OCI-LY1 (cell line): Measurements from ENCODE around the gene DPP6.
A peak's percentile ranks its signal among the peaks of the same experiment; 100 is the strongest.
"Not testable (repeated sequence)": the region's sequence is repeated elsewhere in the genome, so short reads cannot be mapped to it uniquely, and the experiment has no call there.

Experiments used
- H2AFZ ChIP-seq: fragments of 200-600 bp; sonication (generic), shearing (Covaris generic); 2 replicates; pipeline ENCODE4 v1.6.0; 2014; ENCODE audit warnings: antibody characterized with exemption, mild to moderate bottlenecking, low read length
- H3F3A ChIP-seq: fragments of 200-600 bp; sonication (generic), shearing (Covaris generic); 2 replicates; pipeline ENCODE4 v1.6.0; 2014; ENCODE audit warnings: mild to moderate bottlenecking, antibody characterized with exemption, low read length, moderate library complexity; ENCODE audit not compliant: insufficient read depth
- H3K27ac ChIP-seq: fragments of 200-600 bp; sonication (generic); 2 replicates; pipeline ENCODE4 v1.5.1; 2014; ENCODE audit warnings: low read length, mixed run types, mild to moderate bottlenecking, low read depth; ENCODE audit not compliant: poor library complexity, severe bottlenecking
- H3K27me3 ChIP-seq: fragments of 200-600 bp; sonication (generic); 2 replicates; pipeline ENCODE4 v1.6.0; 2014; ENCODE audit warnings: antibody characterized with exemption, mild to moderate bottlenecking, low read length, moderate library complexity; ENCODE audit not compliant: insufficient read depth
- H3K36me3 ChIP-seq: fragments of 200-600 bp; sonication (generic); 2 replicates; pipeline ENCODE4 v1.6.1; 2014; ENCODE audit warnings: mild to moderate bottlenecking, antibody characterized with exemption, low read length, moderate library complexity, mixed read lengths; ENCODE audit not compliant: insufficient read depth
- H3K4me1 ChIP-seq: fragments of 200-600 bp; sonication (generic); 2 replicates; pipeline ENCODE4 v1.5.1; 2014; ENCODE audit warnings: mild to moderate bottlenecking, low read length, moderate library complexity; ENCODE audit not compliant: insufficient read depth, severe bottlenecking
- H3K4me2 ChIP-seq: fragments of 200-600 bp; sonication (generic), shearing (Covaris generic); 2 replicates; pipeline ENCODE4 v1.6.1; 2014; ENCODE audit warnings: low read length
- H3K4me3 ChIP-seq: fragments of 200-600 bp; sonication (generic); 2 replicates; pipeline ENCODE4 v1.5.1; 2014; ENCODE audit warnings: low read length, low read depth, mild to moderate bottlenecking, mixed read lengths; ENCODE audit not compliant: poor library complexity, severe bottlenecking
- H3K79me2 ChIP-seq: fragments of 200-600 bp; shearing (Covaris generic); 2 replicates; pipeline ENCODE4 v1.6.1; 2016; ENCODE audit warnings: mixed run types, low read length, mixed read lengths; ENCODE audit not compliant: insufficient read depth
- H3K9ac ChIP-seq: fragments of 200-600 bp; sonication (generic), shearing (Covaris generic); 2 replicates; pipeline ENCODE4 v1.6.1; 2014; ENCODE audit warnings: mild to moderate bottlenecking, low read length, mixed read lengths
- H3K9me2 ChIP-seq: fragments of 200-600 bp; sonication (generic), shearing (Covaris generic); 2 replicates; pipeline ENCODE4 v1.6.1; 2014; ENCODE audit warnings: low read depth, mild to moderate bottlenecking, low read length, mixed read lengths
- H3K9me3 ChIP-seq: fragments of 200-600 bp; shearing (Covaris generic); 2 replicates; pipeline ENCODE4 v1.6.1; 2014; ENCODE audit warnings: low read length, mixed read lengths
- H4K20me1 ChIP-seq: fragments of 200-600 bp; sonication (generic), shearing (Covaris generic); 2 replicates; pipeline ENCODE4 v1.6.0; 2016; ENCODE audit warnings: mild to moderate bottlenecking, low read length; ENCODE audit not compliant: insufficient read depth
- CTCF ChIP-seq: fragments of 200-600 bp; sonication (generic), shearing (Covaris generic); IDR thresholded peaks from 2 replicates; pipeline ENCODE4 v1.5.1; 2017; ENCODE audit warnings: mild to moderate bottlenecking, antibody characterized with exemption, low read length, moderate library complexity, mixed read lengths

DPP6 gene

GRCh38 chr7:154030476-154031080 lies 21.6 kb upstream of the DPP6 start:
- not testable (repeated sequence) for H3K4me1 ChIP-seq, H4K20me1 ChIP-seq, H3K79me2 ChIP-seq, H3K9ac ChIP-seq, H3K36me3 ChIP-seq, H3F3A ChIP-seq, H3K9me2 ChIP-seq, H2AFZ ChIP-seq, H3K9me3 ChIP-seq, H3K4me3 ChIP-seq, H3K27me3 ChIP-seq, H3K27ac ChIP-seq, H3K4me2 ChIP-seq

- not testable (repeated sequence) for H3K9ac ChIP-seq, H3K4me3 ChIP-seq, H3K4me2 ChIP-seq, H3F3A ChIP-seq, H3K4me1 ChIP-seq, H2AFZ ChIP-seq, H3K36me3 ChIP-seq, H3K9me2 ChIP-seq, H3K79me2 ChIP-seq, H3K9me3 ChIP-seq, H3K27ac ChIP-seq, H4K20me1 ChIP-seq, H3K27me3 ChIP-seq
- TF ChIP-seq CTCF, result peak; percentile 20; the same call in 1 of the 2 replicates
Measured at GRCh38 chr7:154039466-154040165, 12.6 kb upstream of the DPP6 start.

GRCh38 chr7:154050394-154050793 lies 1.8 kb upstream of the DPP6 start:
- H3K79me2 ChIP-seq, H3K27ac ChIP-seq, H2AFZ ChIP-seq, H3K27me3 ChIP-seq, H3K4me1 ChIP-seq, H3K36me3 ChIP-seq, H3K9me3 ChIP-seq, H3K4me2 ChIP-seq, H3K9ac ChIP-seq, H3K4me3 ChIP-seq, H3K9me2 ChIP-seq, H4K20me1 ChIP-seq, H3F3A ChIP-seq: not testable (repeated sequence)

GRCh38 chr7:154051006-154051642 lies 1.1 kb upstream of the DPP6 start:
- not testable (repeated sequence) for H3F3A ChIP-seq, H3K9me2 ChIP-seq, H3K9ac ChIP-seq, H3K79me2 ChIP-seq, H3K27me3 ChIP-seq, H3K4me2 ChIP-seq, H2AFZ ChIP-seq, H4K20me1 ChIP-seq, H3K9me3 ChIP-seq, H3K27ac ChIP-seq, H3K36me3 ChIP-seq, H3K4me3 ChIP-seq, H3K4me1 ChIP-seq

- not testable (repeated sequence) for H3K4me1 ChIP-seq, H3K9me3 ChIP-seq, H3K79me2 ChIP-seq, H3K27me3 ChIP-seq, H3K36me3 ChIP-seq, H4K20me1 ChIP-seq, H2AFZ ChIP-seq, H3K9me2 ChIP-seq, H3K27ac ChIP-seq, H3K9ac ChIP-seq, H3K4me3 ChIP-seq, H3F3A ChIP-seq, H3K4me2 ChIP-seq
Measured at GRCh38 chr7:154052530-154053252, 493 bp downstream of the DPP6 start.

GRCh38 chr7:154053466-154054312 lies 1.5 kb downstream of the DPP6 start:
- H3K9me2 ChIP-seq, H3K4me1 ChIP-seq, H3K36me3 ChIP-seq, H3K9me3 ChIP-seq, H3K27me3 ChIP-seq, H3K4me2 ChIP-seq, H2AFZ ChIP-seq, H3K4me3 ChIP-seq, H4K20me1 ChIP-seq, H3K9ac ChIP-seq, H3K27ac ChIP-seq, H3F3A ChIP-seq, H3K79me2 ChIP-seq: not testable (repeated sequence)
